H1 (cell line): ENCODE measurements around the gene GPR63. TPM values are rescaled to one million over a fixed set of nuclear protein-coding genes. Genes with fewer than 3 reads are reported as not detected.

Source experiments
- CREB1 ChIP-seq: IDR thresholded peaks from 2 replicates; pipeline ENCODE4 v1.6.1; 2012; ENCODE audit warnings: inconsistent platforms
- MAFK ChIP-seq: IDR thresholded peaks from 2 replicates; pipeline ENCODE4 v1.6.1; 2012; ENCODE audit warnings: low read depth, mild to moderate bottlenecking, improper control_type of control experiment, low read length
- NANOG ChIP-seq: IDR thresholded peaks from 2 replicates; pipeline ENCODE4 v1.6.1; 2011; ENCODE audit warnings: low read length, low read depth, mild to moderate bottlenecking, inconsistent platforms; ENCODE audit not compliant: insufficient read depth, poor library complexity, severe bottlenecking
- NRF1 ChIP-seq: IDR thresholded peaks from 2 replicates; pipeline ENCODE4 v1.6.1; 2011; ENCODE audit warnings: mild to moderate bottlenecking, low read depth, low read length, improper control_type of control experiment
- RNF2 ChIP-seq: fragments of 200-900, 300-1000 bp; sonication (generic); IDR thresholded peaks from 2 replicates; pipeline ENCODE4 v1.7.1; 2016; ENCODE audit warnings: borderline replicate concordance, low read depth, mild to moderate bottlenecking, antibody characterized with exemption, low read length; ENCODE audit not compliant: poor library complexity, severe bottlenecking; ENCODE audit errors: missing control alignments
- SIRT6 ChIP-seq: IDR thresholded peaks from one replicate; pipeline ENCODE4 v1.7.1; 2012; ENCODE audit warnings: low read length, inconsistent platforms
- SP4 ChIP-seq: IDR thresholded peaks from 2 replicates; pipeline ENCODE4 v1.6.1; 2012; ENCODE audit warnings: low read length, inconsistent platforms
- SRF ChIP-seq: IDR thresholded peaks from 2 replicates; pipeline ENCODE4 v1.6.1; 2011; ENCODE audit warnings: mild to moderate bottlenecking, low read depth, low read length, moderate library complexity
- TBP ChIP-seq: IDR thresholded peaks from 2 replicates; pipeline ENCODE4 v1.6.1; 2011; ENCODE audit warnings: low read depth, low read length, improper control_type of control experiment
- TCF12 ChIP-seq: IDR thresholded peaks from 2 replicates; pipeline ENCODE4 v1.6.1; 2011; ENCODE audit warnings: low read depth, mild to moderate bottlenecking, low read length
- YY1 ChIP-seq: IDR thresholded peaks from 2 replicates; pipeline ENCODE4 v1.6.1; 2011; ENCODE audit warnings: low read depth, mild to moderate bottlenecking, low read length
- polyA plus RNA-seq, 7 experiments: library from polyadenylated mRNA; depleted of rRNA in 3 of 7; stranded (reverse) in 5 of 7; unstranded in 2 of 7; fragments of >200 nt in 5 of 7; fragments of 200-250 nt in 2 of 7; gene quantifications; 1 replicate in 5 of 7; 2 replicates in 1 of 7; 4 replicates in 1 of 7; pipeline versions ENCODE4 v1.2.1 to v1.2.3, GENCODE V29; 2011 to 2013; ENCODE audit warnings: missing spikeins in 2 of 7, mixed read lengths in 2 of 7
- total RNA-seq: library from RNA; stranded (reverse); fragmentation: NEBNext Ultra II Directional; extraction: Animal tissue kit (Norgen Biotek cat#: 25700); gene quantifications from 2 replicates; pipeline ENCODE4 v1.2.1, GENCODE V29; 2021
- TF ChIP-seq, protein P1 (sequence below): IDR thresholded peaks from 2 replicates; pipeline ENCODE4 v1.6.1; 2012; ENCODE audit warnings: low read length, inconsistent platforms
- TF ChIP-seq, protein P2 (sequence below): IDR thresholded peaks from 2 replicates; pipeline ENCODE4 v1.6.1; 2012; ENCODE audit warnings: inconsistent platforms
- TF ChIP-seq, protein P3 (sequence below): IDR thresholded peaks from 2 replicates; pipeline ENCODE4 v1.6.1; 2011; ENCODE audit warnings: low read depth, mild to moderate bottlenecking, low read length; ENCODE audit not compliant: insufficient read depth

The GPR63 gene
- total and polyA plus RNA-seq, 2 of the 8 experiments (the other 6 are each of a cell fraction or from before 2014, with no cell fraction given), result 6.1 to 11.6 TPM

DNA sequence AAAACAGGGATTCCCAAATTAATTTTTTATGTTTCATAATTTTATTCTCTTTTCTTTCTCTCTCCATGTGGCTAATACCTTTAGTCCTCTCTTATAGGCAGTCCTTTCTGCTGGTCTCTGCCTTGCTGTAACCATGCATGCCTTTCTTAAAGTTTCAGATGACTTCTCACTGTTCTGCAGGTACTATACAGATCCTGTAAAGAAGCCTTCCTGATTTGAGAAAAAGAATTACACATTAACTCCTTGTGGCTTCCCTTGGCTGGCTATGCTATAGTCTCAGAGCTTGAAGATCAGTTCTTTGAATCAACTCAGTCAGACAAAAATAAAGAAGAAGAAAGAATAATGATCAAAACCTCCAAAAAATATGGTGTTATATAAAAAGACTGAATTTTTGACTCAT is 7.3 kb upstream of the GPR63 start (continued):
- TF ChIP-seq, protein P1, sequence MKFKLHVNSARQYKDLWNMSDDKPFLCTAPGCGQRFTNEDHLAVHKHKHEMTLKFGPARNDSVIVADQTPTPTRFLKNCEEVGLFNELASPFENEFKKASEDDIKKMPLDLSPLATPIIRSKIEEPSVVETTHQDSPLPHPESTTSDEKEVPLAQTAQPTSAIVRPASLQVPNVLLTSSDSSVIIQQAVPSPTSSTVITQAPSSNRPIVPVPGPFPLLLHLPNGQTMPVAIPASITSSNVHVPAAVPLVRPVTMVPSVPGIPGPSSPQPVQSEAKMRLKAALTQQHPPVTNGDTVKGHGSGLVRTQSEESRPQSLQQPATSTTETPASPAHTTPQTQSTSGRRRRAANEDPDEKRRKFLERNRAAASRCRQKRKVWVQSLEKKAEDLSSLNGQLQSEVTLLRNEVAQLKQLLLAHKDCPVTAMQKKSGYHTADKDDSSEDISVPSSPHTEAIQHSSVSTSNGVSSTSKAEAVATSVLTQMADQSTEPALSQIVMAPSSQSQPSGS, result no peak
- no peak for TF ChIP-seq TCF12
- no peak for TF ChIP-seq SIRT6
- no peak for TF ChIP-seq TBP
- no peak for TF ChIP-seq CREB1
- TF ChIP-seq SRF, result no peak
- no peak for TF ChIP-seq RNF2
- no peak for TF ChIP-seq MAFK
- TF ChIP-seq NRF1, result no peak
- TF ChIP-seq YY1, result no peak
- TF ChIP-seq, protein P2, sequence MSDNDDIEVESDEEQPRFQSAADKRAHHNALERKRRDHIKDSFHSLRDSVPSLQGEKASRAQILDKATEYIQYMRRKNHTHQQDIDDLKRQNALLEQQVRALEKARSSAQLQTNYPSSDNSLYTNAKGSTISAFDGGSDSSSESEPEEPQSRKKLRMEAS, result no peak
- TF ChIP-seq SP4, result no peak
- TF ChIP-seq NANOG, result no peak
- TF ChIP-seq, protein P3, sequence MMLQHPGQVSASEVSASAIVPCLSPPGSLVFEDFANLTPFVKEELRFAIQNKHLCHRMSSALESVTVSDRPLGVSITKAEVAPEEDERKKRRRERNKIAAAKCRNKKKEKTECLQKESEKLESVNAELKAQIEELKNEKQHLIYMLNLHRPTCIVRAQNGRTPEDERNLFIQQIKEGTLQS, result no peak
